Right atrium auricular region (tissue), 2 donors: ENCODE results near the gene DNAJC12. TPM values are rescaled to one million over a fixed set of nuclear protein-coding genes. Genes with fewer than 3 reads are reported as not detected.

ENCODE experiments used
- DNase-seq: peaks from one replicate; pipeline ENCODE4 v3.0.0-alpha.2; 2019; ENCODE audit warnings: low spot score
- H3K27ac ChIP-seq, 2 donors: fragments of 200-600 bp; sonication (generic); 1 replicate in 1 of 2; 2 replicates in 1 of 2; pipeline ENCODE4 v1.5.1; 2016 to 2019
- H3K27me3 ChIP-seq, 2 donors: fragments of 200-600 bp; sonication (generic); one replicate each; pipeline versions ENCODE4 v1.5.1 to v1.6.0; 2017 to 2019
- H3K36me3 ChIP-seq: fragments of 200-600 bp; sonication (generic); one replicate; pipeline ENCODE4 v1.5.1; 2016
- H3K4me1 ChIP-seq, 2 donors: fragments of 200-600 bp; sonication (generic); one replicate each; pipeline versions ENCODE4 v1.5.1 to v1.6.0; 2017 to 2019
- H3K4me3 ChIP-seq, 2 donors: fragments of 200-600 bp; sonication (generic); 1 replicate in 1 of 2; 2 replicates in 1 of 2; pipeline ENCODE4 v1.5.1; 2017 to 2019; ENCODE audit warnings: mild to moderate bottlenecking in 1 of 2, moderate library complexity in 1 of 2
- H3K9me3 ChIP-seq, 2 donors: fragments of 200-600 bp; sonication (generic); one replicate each; pipeline ENCODE4 v1.5.1; 2019
- total RNA-seq, 2 donors: library from RNA; depleted of rRNA; stranded (reverse); fragments of >200 nt; gene quantifications; one replicate each; pipeline ENCODE4 v1.1.0, GENCODE V29; 2016
- TF ChIP-seq, protein P1 (sequence below), 2 donors: fragments of 200-600 bp; sonication (generic); IDR thresholded peaks; one replicate each; pipeline ENCODE4 v1.5.1; 2019; ENCODE audit warnings: antibody characterized with exemption in 2 of 2

Gene DNAJC12
- total RNA-seq, 2 donors from 2014 or later: 2.6 to 6.0 TPM

DNA sequence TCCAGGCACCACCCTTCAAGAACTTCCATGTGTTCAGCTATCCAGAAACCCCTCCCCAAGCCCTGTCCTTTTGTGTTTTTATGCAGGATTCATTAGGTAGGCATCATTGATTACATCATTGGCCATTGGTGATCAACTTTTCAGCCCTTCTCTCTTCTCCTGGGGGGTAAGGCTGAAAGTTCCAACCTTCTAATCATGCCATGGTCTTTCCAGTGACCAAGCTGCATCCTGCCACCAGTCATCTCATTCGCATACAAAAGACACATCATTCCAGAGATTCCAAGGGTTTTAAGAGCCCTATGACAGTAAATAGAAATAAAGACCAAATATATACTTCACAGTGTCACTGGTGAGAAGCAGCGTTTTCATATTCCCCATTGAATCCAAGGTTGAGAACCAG, 48.2 kb downstream of the DNAJC12 start:
- TF ChIP-seq, protein P1, sequence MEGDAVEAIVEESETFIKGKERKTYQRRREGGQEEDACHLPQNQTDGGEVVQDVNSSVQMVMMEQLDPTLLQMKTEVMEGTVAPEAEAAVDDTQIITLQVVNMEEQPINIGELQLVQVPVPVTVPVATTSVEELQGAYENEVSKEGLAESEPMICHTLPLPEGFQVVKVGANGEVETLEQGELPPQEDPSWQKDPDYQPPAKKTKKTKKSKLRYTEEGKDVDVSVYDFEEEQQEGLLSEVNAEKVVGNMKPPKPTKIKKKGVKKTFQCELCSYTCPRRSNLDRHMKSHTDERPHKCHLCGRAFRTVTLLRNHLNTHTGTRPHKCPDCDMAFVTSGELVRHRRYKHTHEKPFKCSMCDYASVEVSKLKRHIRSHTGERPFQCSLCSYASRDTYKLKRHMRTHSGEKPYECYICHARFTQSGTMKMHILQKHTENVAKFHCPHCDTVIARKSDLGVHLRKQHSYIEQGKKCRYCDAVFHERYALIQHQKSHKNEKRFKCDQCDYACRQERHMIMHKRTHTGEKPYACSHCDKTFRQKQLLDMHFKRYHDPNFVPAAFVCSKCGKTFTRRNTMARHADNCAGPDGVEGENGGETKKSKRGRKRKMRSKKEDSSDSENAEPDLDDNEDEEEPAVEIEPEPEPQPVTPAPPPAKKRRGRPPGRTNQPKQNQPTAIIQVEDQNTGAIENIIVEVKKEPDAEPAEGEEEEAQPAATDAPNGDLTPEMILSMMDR (IDR thresholded peaks at IDR 0.05): no peak
- Histone ChIP-seq H3K36me3 (no peaks in the 10 kb centered on the region), H3K4me1 (no peaks in the 10 kb centered on the region), H3K27me3 (no peaks in the 10 kb centered on the region), H3K9me3 (no peaks in the 10 kb centered on the region), H3K4me3 (no peak overlapping the region), H3K27ac (no peak overlapping the region)
- DNase-seq: no peak

DNA sequence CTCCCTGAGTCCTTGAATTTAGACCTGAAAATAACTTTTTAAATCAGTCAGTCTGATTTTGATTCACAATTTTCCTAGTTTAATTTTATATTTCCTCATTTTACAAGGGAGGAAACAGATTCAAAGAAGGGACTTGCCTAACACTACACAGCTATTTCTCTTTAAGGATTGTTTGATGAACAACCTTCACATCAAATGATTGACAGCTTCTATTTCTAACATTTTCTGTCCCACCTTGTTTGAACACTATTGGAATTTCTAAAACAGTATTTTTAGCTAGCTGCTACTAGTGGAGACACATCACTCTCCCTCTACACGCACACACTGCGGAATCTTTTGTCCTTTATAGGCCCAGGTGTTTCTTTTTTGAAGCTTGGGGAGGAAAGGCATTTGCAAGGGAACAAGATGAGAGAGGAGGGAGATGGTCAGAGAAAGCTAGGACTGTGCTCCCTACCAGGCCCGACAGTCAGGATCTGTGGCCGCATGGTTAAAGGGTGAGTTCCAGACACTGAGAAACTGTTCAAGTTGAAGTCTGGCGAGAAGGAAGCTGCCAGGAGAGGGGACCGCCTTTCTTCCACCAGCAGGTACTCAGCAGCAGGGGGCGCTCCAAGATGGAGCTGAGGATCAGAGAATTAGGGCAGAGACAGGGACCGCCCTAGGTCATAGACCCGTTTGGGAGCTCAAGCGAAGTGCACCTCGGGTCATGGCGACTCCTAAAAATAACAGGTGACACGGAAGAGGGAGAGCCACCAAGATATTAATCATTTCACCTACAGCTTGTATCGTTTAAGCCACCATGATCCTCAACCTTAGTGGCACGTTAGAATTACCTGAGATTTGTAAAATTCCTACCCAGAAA, 49.7 kb downstream of the DNAJC12 start:
- Histone ChIP-seq H3K27me3 (no peaks in the 10 kb centered on the region), H3K36me3 (no peaks in the 10 kb centered on the region), H3K4me3 (no peak overlapping the region), H3K9me3 (no peaks in the 10 kb centered on the region), H3K27ac (no peak overlapping the region), H3K4me1 (no peaks in the 10 kb centered on the region)
- no peak for DNase-seq
- TF ChIP-seq, protein P1 (IDR thresholded peaks at IDR 0.05): peak in 1 of 2 donors; percentile 45

DNA sequence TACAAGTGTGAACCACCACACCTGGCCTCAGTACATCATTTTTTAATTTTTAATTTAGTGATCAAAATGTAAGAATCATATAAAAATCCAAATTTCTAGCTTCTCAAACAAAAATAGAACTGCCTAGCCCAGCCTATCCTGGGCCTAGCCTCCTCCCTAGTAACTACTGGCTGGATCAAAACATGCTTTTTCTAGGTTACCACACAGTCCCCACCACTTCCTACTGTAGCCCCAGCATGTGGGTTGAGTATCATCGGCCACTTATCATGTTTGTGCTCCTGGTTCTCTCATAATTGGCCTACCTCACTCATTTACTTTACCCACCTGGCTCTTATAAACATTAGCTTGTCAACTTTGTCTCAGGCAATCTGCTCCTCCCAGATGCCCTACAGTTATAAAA, 52.9 kb downstream of the DNAJC12 start:
- no peaks in the 10 kb centered on the region for H3K36me3 ChIP-seq
- DNase-seq: no peak
- TF ChIP-seq, protein P1 (IDR thresholded peaks at IDR 0.05): no peak
- H3K27ac ChIP-seq: no peak overlapping the region
- no peak overlapping the region for H3K4me3 ChIP-seq
- H3K9me3 ChIP-seq: no peaks in the 10 kb centered on the region
- no peaks in the 10 kb centered on the region for H3K27me3 ChIP-seq
- no peaks in the 10 kb centered on the region for H3K4me1 ChIP-seq

DNA sequence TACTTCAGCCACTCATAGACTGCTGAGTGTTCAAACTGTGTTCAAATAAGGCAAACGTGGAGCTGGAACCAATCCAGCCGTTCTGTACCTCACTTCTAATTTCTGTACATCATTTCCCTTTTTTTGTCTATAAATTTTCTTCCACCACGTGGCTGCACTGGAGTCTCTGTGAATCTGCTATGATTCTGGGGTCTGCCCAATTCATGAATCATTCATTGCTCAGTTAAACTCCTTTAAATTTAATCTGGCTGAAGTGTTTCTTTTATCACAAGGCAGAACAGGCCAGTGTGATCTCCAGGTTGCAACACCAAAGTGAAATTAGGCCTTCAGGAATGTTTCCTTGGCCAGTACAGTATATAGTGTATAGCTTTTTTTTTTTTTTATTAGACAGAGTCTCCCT, 53.5 kb downstream of the DNAJC12 start:
- TF ChIP-seq, protein P1 (IDR thresholded peaks at IDR 0.05): no peak
- H3K4me1 ChIP-seq: no peaks in the 10 kb centered on the region
- H3K4me3 ChIP-seq: no peak overlapping the region
- no peak for DNase-seq
- no peak overlapping the region for H3K27ac ChIP-seq
- no peaks in the 10 kb centered on the region for H3K36me3 ChIP-seq
- no peaks in the 10 kb centered on the region for H3K9me3 ChIP-seq
- H3K27me3 ChIP-seq: no peaks in the 10 kb centered on the region

DNA sequence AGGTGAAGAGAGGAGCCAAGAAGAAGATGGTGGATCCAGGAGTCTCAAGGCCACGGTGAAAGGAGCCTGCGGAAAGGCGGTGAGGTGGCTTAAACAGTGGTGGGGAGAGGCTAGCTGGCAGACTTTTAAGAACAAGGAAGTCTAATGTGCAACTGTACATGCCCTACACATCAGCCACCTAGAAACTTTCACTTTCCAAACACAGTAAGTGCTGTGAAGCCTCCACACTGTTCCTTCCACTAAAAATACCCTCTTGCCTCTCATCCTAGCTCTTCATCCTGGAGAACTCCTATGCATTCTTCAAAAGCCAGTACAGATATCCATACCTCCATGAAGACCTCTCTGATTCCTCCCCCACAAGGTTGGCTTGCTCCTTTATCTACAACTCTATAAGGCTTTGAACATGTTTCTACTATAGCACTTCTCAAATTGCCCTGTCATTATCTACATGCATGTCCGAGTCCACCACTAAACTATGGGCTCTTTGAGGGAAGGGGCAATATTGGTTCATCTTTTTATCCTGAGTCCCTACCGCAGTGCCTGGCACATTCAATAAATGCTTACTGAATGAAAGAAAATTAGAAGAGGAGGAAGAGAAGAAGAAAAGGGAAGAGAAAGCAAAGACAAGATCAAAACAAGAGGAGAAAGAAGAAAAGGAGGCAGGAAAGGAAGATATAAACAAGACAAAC, 54.2 kb downstream of the DNAJC12 start:
- TF ChIP-seq, protein P1 (IDR thresholded peaks at IDR 0.05): no peak
- no peak overlapping the region for H3K27ac ChIP-seq
- no peak overlapping the region for H3K4me3 ChIP-seq
- H3K27me3 ChIP-seq: no peaks in the 10 kb centered on the region
- H3K4me1 ChIP-seq: no peaks in the 10 kb centered on the region
- no peak for DNase-seq
- H3K9me3 ChIP-seq: no peaks in the 10 kb centered on the region
- no peaks in the 10 kb centered on the region for H3K36me3 ChIP-seq
